ENCODE data around the gene OSBP.

GRCh38 chr11:59532620-59533019 is 83.0 kb downstream of the OSBP start:
- TF ChIP-seq CTCF (conservative IDR thresholded peaks at IDR 0.05), result no peak
- no peak for TF ChIP-seq EZH2 (IDR thresholded peaks at IDR 0.05; ENCODE audit: low read depth)
